NT2/D1 (cell line): Measurements from ENCODE around the gene AKAP13.

Source experiments
- YY1 ChIP-seq: IDR thresholded peaks from 2 replicates; pipeline ENCODE4 v1.6.1; 2011; ENCODE audit not compliant: insufficient read length, insufficient read depth
- ZNF274 ChIP-seq: IDR thresholded peaks from 2 replicates; pipeline ENCODE4 v1.6.1; 2011; ENCODE audit warnings: mild to moderate bottlenecking, low read depth, low read length

- no peak for TF ChIP-seq ZNF274
- TF ChIP-seq YY1, result no peak
Measured at GRCh38 chr15:85443046-85443445, 62.6 kb downstream of the AKAP13 start.
